Chondrocyte (in vitro differentiated cells): ENCODE results near the gene CAMK2B. TPM values are rescaled to one million over a fixed set of nuclear protein-coding genes. Genes with fewer than 3 reads are reported as not detected.

Experiments used
- DNase-seq: peaks from one replicate; pipeline ENCODE4 v3.0.0; 2021; ENCODE audit warnings: mixed read lengths, low spot score
- H3K27ac Mint-ChIP-seq: one replicate; pipeline ENCODE4 v1.8.0; 2021; ENCODE audit warnings: mild to moderate bottlenecking, moderate library complexity, mixed read lengths; ENCODE audit not compliant: unreplicated experiment
- H3K27me3 Mint-ChIP-seq: 2 replicates; pipeline ENCODE4 v1.8.0; 2021; ENCODE audit warnings: low read depth, mixed read lengths
- H3K36me3 Mint-ChIP-seq: 2 replicates; pipeline ENCODE4 v1.8.0; 2021; ENCODE audit warnings: low read depth, mixed read lengths
- H3K4me1 Mint-ChIP-seq: 2 replicates; pipeline ENCODE4 v1.8.0; 2021; ENCODE audit warnings: low read depth, mild to moderate bottlenecking, mixed read lengths
- H3K4me3 Mint-ChIP-seq: one replicate; pipeline ENCODE4 v1.8.0; 2021; ENCODE audit warnings: mild to moderate bottlenecking, moderate library complexity, mixed read lengths; ENCODE audit not compliant: unreplicated experiment
- H3K9me3 Mint-ChIP-seq: 2 replicates; pipeline ENCODE4 v1.8.0; 2021; ENCODE audit warnings: low read depth, mixed read lengths
- CTCF ChIP-seq: fragments of 200-600 bp; sonication (generic); IDR thresholded peaks from 2 replicates; pipeline ENCODE4 v1.5.0; 2021; ENCODE audit warnings: antibody characterized with exemption, mild to moderate bottlenecking, moderate library complexity
- total RNA-seq: library from RNA; stranded (reverse); gene quantifications from 3 replicates; pipeline ENCODE4 v1.2.1, GENCODE V29; 2021

The CAMK2B gene
- total RNA-seq, 1 donor from 2014 or later = 0.27 TPM

GRCh38 chr7:44189993-44190872 lies 135.2 kb downstream of the CAMK2B start:
- no peaks in the 10 kb centered on the region for H3K4me1 Mint-ChIP-seq
- H3K9me3 Mint-ChIP-seq = no peaks in the 10 kb centered on the region
- no peak overlapping the region for H3K4me3 Mint-ChIP-seq

GRCh38 chr7:44189286-44189992 lies 136.0 kb downstream of the CAMK2B start, which contains the start of gene GCK:
Gene GCK, minus strand, starts transcription at chr7:44189439. Its CDS starts 486 bp downstream, at chr7:44188953.
- Mint-ChIP-seq H3K27ac (no peak within 1 kb of the TSS), H3K4me1 (peaks cover 7% of the 10 kb centered on the region), H3K4me3 (no peak within 1 kb of the TSS)

More at GRCh38 chr7:44189993-44190872, 135.2 kb downstream of the CAMK2B start:
- no peak for TF ChIP-seq CTCF
- H3K27me3 Mint-ChIP-seq = peaks cover 2% of the 10 kb centered on the region
- no peak overlapping the region for H3K27ac Mint-ChIP-seq
- H3K36me3 Mint-ChIP-seq = no peaks in the 10 kb centered on the region
- DNase-seq = no peak

GRCh38 chr7:44188480-44189225 lies 136.7 kb downstream of the CAMK2B start:
- Mint-ChIP-seq H3K27ac (no peak overlapping the region), H3K4me1 (peaks cover 14% of the 10 kb centered on the region), H3K9me3 (no peaks in the 10 kb centered on the region), H3K27me3 (peaks cover 2% of the 10 kb centered on the region), H3K36me3 (no peaks in the 10 kb centered on the region), H3K4me3 (no peak overlapping the region)
- no peak for TF ChIP-seq CTCF
- no peak for DNase-seq

More at GRCh38 chr7:44189286-44189992, 136.0 kb downstream of the CAMK2B start, which contains the start of gene GCK:
- no peak for TF ChIP-seq CTCF
- Mint-ChIP-seq H3K9me3 (no peaks in the 10 kb centered on the region), H3K36me3 (no peaks in the 10 kb centered on the region), H3K27me3 (peaks cover 2% of the 10 kb centered on the region)
- no peak for DNase-seq

- Mint-ChIP-seq H3K27ac (no peak overlapping the region), H3K4me3 (no peak overlapping the region), H3K36me3 (peaks cover 2% of the 10 kb centered on the region), H3K4me1 (peaks cover 17% of the 10 kb centered on the region), H3K27me3 (peaks cover 2% of the 10 kb centered on the region), H3K9me3 (peaks cover 4% of the 10 kb centered on the region)
- no peak for TF ChIP-seq CTCF
- no peak for DNase-seq
These were observed 137.6 kb downstream of the CAMK2B start for GRCh38 chr7:44187636-44188416.
